Heart right ventricle (tissue), 16 donors: ENCODE data around the gene IQSEC1. TPM values are rescaled to one million over a fixed set of nuclear protein-coding genes. Genes with fewer than 3 reads are reported as not detected.

Source experiments
- ATAC-seq, 8 donors: fragments of 200-7000 bp; cut with Tn5 transposase; one replicate each; pipeline ENCODE4 v1.9.1; 2020; ENCODE audit warnings: mild to moderate bottlenecking in 8 of 8, moderate library complexity in 8 of 8, moderate number of reproducible peaks in 1 of 8
- DNase-seq, 2 donors: peaks; one replicate each; pipeline ENCODE4 v3.0.0-alpha.2; 2020
- H3K27ac ChIP-seq, 10 donors: fragments of 200-600 bp; sonication (generic) in 2 of 10; one replicate each; pipeline versions ENCODE4 v1.5.0 to v1.8.0; 2020 to 2022; ENCODE audit warnings: mild to moderate bottlenecking in 3 of 10
- H3K27me3 ChIP-seq, 7 donors: fragments of 200-600 bp; one replicate each; pipeline ENCODE4 v1.8.0; 2021 to 2022; ENCODE audit warnings: mild to moderate bottlenecking in 2 of 7
- H3K36me3 ChIP-seq, 9 donors: fragments of 200-600 bp; sonication (generic) in 1 of 9; one replicate each; pipeline versions ENCODE4 v1.5.0 to v1.8.0; 2020 to 2022; ENCODE audit warnings: mild to moderate bottlenecking in 2 of 9
- H3K4me1 ChIP-seq, 9 donors: fragments of 200-600 bp; sonication (generic) in 1 of 9; one replicate each; pipeline versions ENCODE4 v1.5.0 to v1.8.0; 2020 to 2022; ENCODE audit warnings: mild to moderate bottlenecking in 4 of 9
- H3K4me3 ChIP-seq, 10 donors: fragments of 200-600 bp; sonication (generic) in 2 of 10; one replicate each; pipeline versions ENCODE4 v1.5.0 to v1.8.0; 2020 to 2022; ENCODE audit warnings: mild to moderate bottlenecking in 7 of 10, moderate library complexity in 2 of 10
- H3K9me3 ChIP-seq, 11 donors: fragments of 200-600 bp in 10 of 11; sonication (generic) in 2 of 11; one replicate each; pipeline versions ENCODE4 v1.5.0 to v1.8.0; 2013 to 2022; ENCODE audit warnings: mild to moderate bottlenecking in 2 of 11, control low read depth in 1 of 11, moderate library complexity in 1 of 11
- CTCF ChIP-seq, 9 donors: fragments of 200-600 bp; sonication (generic) in 2 of 9; IDR thresholded peaks; one replicate each; pipeline versions ENCODE4 v1.5.0 to v1.8.0; 2021 to 2022; ENCODE audit warnings: antibody characterized with exemption in 9 of 9, mild to moderate bottlenecking in 5 of 9, moderate library complexity in 1 of 9
- WGBS, 2 donors: extraction: QIAGEN DNeasy Blood & Tissue Kit; methylation state at CpG; one replicate each; pipeline ENCODE4 v1.1.7; 2013; ENCODE audit warnings: inconsistent platforms in 1 of 2; 5-methylcytosine and 5-hydroxymethylcytosine counted together
- intact Hi-C, 10 donors: fragments of 100-400 bp; cut with DNase I; formaldehyde crosslinking; loops; one replicate each; pipeline versions ENCODE4 v1.11.1 to v1.14.2; 2022
- polyA plus RNA-seq, 2 donors: library from polyadenylated mRNA; stranded (reverse); fragments of 200-250 nt; gene quantifications; one replicate each; pipeline ENCODE4 v1.2.3, GENCODE V29; 2013
- total RNA-seq, 10 donors: library from RNA; stranded (reverse); fragmentation: NEBNext Ultra II Directional in 3 of 10; extraction: Animal tissue kit (Norgen Biotek cat#: 25700) in 3 of 10; gene quantifications; one replicate each; pipeline versions ENCODE4 v1.2.1 to v1.2.4, GENCODE V29; 2021 to 2023
- donor health status: Arrhythmogenic right ventricular cardiomyopathy.
- donor health status: ischemic (EF 13 %, LVEDD 7.1; RV severe dilation, severe dysfunction).
- donor health status: healthy with polysubstance abuse.
- donor health status: DM: no; HTN: yes; CAD: no.
- donor health status: DM: no; HTN: no; CAD: no.
- donor health status: ischemic (EF 25% LVEDD 6.9; RV normal size, moderate dysfunction).
- donor health status: ischemic (EF 25% LVEDD 5.7; RV mildly dilated, moderate dysfunction).
- donor health status: healthy.
- donor health status: DM: yes; HTN: yes; CAD: no.
- donor health status: Ischemic cardiomyopathy.
- donor health status: ischemic (EF 35%, LVEDD 5.7; RV mildly dilated, moderate dysfunction).
- donor health status: nonischemic (EF 11% LVEDD 7.7; RV severe dilation, severe dysfunction).
- donor health status: DM: yes; HTN: yes; CAD: no.
- donor health status: PGD.
- donor health status: ischemic (EF 29% LVEDD 5.4; RV normal size, mild dysfunction).
- donor health status: nonischemic (EF 23%, LVEDD 6.1; RV moderate dilation, normal function).

Gene IQSEC1
- total and polyA plus RNA-seq, 12 donors, result 13.1 to 73.9 (median 60.4) TPM

DNA sequence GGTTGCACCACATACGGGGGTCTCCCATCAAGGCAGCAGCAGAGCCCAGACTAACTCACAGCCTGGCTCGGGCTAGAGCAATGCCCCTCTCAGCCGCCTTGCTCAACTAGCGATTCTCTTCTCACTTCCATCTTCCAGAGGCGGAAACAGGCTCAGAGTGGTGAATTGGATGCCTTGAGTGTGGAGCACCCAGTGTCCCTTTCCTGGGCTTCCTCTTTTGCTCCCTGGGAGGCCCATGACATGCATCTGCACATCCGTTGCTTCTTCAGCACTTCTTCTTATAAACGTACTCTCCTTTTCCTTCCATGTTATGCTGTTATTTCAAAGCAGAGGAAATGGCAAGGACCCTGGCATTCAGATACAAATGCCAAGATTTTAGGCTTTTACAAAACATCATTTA lies 2.1 kb upstream of the IQSEC1 start:
- DNase-seq (no peak), ATAC-seq (peak in 1 of 8 donors; percentile 32)
- Histone ChIP-seq H3K27me3 (peaks cover 0 to 37% (median 4%) of the 10 kb centered on the region in 7 donors), H3K4me3 (no peak overlapping the region), H3K27ac (peak overlapping the region in 1 of 10 donors; percentile 9), H3K36me3 (no peaks in the 10 kb centered on the region), H3K4me1 (peaks cover 20 to 60% (median 50%) of the 10 kb centered on the region in 9 donors), H3K9me3 (no peaks in the 10 kb centered on the region)
- intact Hi-C loops, result no loop called here
- 83 to 87% methylated on average over 7 of the region's 7 CpGs for WGBS, 2 donors
- no peak for TF ChIP-seq CTCF (IDR thresholded peaks at IDR 0.05)

- intact Hi-C loops, result no loop called here
- WGBS, 2 donors, result 50 to 61% methylated on average over 13 of the region's 13 CpGs
- DNase-seq (no peak), ATAC-seq (no peak)
- H3K4me3 ChIP-seq, result peak overlapping the region in 1 of 10 donors; percentile 13
- no peak for TF ChIP-seq CTCF (IDR thresholded peaks at IDR 0.05)
- H3K36me3 ChIP-seq, result no peaks in the 10 kb centered on the region
- no peak overlapping the region for H3K27ac ChIP-seq
- peaks cover 0 to 37% (median 4%) of the 10 kb centered on the region in 7 donors for H3K27me3 ChIP-seq
- H3K9me3 ChIP-seq, result no peaks in the 10 kb centered on the region
- H3K4me1 ChIP-seq, result peaks cover 14 to 61% (median 40%) of the 10 kb centered on the region in 9 donors
Measured at GRCh38 chr3:13074006-13074375, 762 bp upstream of the IQSEC1 start.

GRCh38 chr3:13072600-13073325 lies 466 bp downstream of the IQSEC1 start:
- peaks cover 4 to 54% (median 28%) of the 10 kb centered on the region in 9 donors for H3K4me1 ChIP-seq
- WGBS, 2 donors, result 10 to 18% methylated on average over 34 to 38 of the region's 38 CpGs
- ATAC-seq (peak in 2 of 8 donors; percentile 4 to 24), DNase-seq (no peak)
- no peak for TF ChIP-seq CTCF (IDR thresholded peaks at IDR 0.05)
- intact Hi-C loops, result no loop called here
- H3K4me3 ChIP-seq, result peak overlapping the region in 8 of 10 donors; percentile 10 to 45 (median 28)
- H3K36me3 ChIP-seq, result no peaks in the 10 kb centered on the region
- H3K9me3 ChIP-seq, result no peaks in the 10 kb centered on the region
- peak overlapping the region in 4 of 10 donors; percentile 66 to 80 (median 74) for H3K27ac ChIP-seq
- peaks cover 0 to 31% (median 4%) of the 10 kb centered on the region in 7 donors for H3K27me3 ChIP-seq

DNA sequence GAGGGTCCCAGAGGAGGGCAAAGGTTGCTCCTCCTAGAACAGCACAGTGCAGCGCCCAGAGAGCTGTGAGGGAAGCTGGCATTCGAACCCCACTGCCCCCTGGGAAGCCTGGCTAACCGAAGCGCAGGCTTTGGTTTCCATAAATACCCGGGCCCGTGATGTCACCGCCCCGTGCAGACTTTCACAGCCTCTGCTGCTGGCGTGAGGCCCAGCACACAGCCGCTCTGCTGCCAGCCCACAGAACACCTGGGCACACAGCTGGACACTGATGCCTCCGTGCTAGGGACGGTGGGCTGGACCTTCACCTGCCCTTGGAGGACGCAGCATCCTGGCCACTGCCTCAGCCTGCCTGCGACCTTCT lies 1.0 kb downstream of the IQSEC1 start:
- Histone ChIP-seq H3K4me1 (peaks cover 4 to 49% (median 23%) of the 10 kb centered on the region in 9 donors), H3K9me3 (no peaks in the 10 kb centered on the region), H3K36me3 (no peaks in the 10 kb centered on the region), H3K27me3 (peaks cover 0 to 31% (median 4%) of the 10 kb centered on the region in 7 donors), H3K27ac (peak overlapping the region in 8 of 10 donors; percentile 8 to 80 (median 72)), H3K4me3 (peak overlapping the region in 4 of 10 donors; percentile 3 to 45 (median 32))
- intact Hi-C loops, result no loop called here
- peak; percentile 56 to 90 (median 80) for ATAC-seq
- no peak for TF ChIP-seq CTCF (IDR thresholded peaks at IDR 0.05)
- peak; percentile 70 to 73 for DNase-seq
- WGBS, 2 donors, result 26 to 49% methylated on average over 14 of the region's 14 CpGs
